ENCODE results near the gene RIMBP2.

DNA sequence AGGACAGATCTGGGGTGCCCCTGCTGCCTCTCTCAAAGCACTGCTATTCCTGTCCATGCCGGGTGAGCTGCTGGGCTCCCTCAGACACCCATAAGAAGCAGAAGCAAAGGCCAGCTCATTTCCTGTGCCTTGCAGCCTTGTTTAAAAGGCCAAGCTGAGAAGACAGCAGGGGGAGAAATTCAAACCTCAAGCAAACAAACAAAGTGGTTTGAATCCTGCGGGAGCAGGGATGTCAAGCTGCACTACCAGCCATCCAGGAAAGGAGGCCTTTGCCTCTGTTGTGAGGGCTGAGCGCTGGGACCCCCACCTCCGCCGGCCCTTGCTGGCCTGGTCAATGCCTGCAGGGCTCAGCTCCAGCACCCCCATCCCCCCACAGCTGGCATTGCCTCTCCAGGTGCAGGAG, 201.9 kb downstream of the RIMBP2 start:
- TF ChIP-seq SPI1 (IDR thresholded peaks at IDR 0.05; ENCODE audit: borderline replicate concordance, low read depth), result no peak
- TF ChIP-seq, protein P1, sequence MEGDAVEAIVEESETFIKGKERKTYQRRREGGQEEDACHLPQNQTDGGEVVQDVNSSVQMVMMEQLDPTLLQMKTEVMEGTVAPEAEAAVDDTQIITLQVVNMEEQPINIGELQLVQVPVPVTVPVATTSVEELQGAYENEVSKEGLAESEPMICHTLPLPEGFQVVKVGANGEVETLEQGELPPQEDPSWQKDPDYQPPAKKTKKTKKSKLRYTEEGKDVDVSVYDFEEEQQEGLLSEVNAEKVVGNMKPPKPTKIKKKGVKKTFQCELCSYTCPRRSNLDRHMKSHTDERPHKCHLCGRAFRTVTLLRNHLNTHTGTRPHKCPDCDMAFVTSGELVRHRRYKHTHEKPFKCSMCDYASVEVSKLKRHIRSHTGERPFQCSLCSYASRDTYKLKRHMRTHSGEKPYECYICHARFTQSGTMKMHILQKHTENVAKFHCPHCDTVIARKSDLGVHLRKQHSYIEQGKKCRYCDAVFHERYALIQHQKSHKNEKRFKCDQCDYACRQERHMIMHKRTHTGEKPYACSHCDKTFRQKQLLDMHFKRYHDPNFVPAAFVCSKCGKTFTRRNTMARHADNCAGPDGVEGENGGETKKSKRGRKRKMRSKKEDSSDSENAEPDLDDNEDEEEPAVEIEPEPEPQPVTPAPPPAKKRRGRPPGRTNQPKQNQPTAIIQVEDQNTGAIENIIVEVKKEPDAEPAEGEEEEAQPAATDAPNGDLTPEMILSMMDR (IDR thresholded peaks at IDR 0.05; ENCODE audit: insufficient read depth, low read length), result no peak
- no peak for TF ChIP-seq POLR2AphosphoS5 (IDR thresholded peaks at IDR 0.05; ENCODE audit: low read depth)

Data from HL-60 (cell line).